HK-2 (cell line): Measurements from ENCODE around the gene SORBS1.

ENCODE experiments used
- DNase-seq: peaks from one replicate; pipeline ENCODE4 v3.0.0-alpha.2; 2018; ENCODE audit not compliant: unreplicated experiment

The SORBS1 gene

DNA sequence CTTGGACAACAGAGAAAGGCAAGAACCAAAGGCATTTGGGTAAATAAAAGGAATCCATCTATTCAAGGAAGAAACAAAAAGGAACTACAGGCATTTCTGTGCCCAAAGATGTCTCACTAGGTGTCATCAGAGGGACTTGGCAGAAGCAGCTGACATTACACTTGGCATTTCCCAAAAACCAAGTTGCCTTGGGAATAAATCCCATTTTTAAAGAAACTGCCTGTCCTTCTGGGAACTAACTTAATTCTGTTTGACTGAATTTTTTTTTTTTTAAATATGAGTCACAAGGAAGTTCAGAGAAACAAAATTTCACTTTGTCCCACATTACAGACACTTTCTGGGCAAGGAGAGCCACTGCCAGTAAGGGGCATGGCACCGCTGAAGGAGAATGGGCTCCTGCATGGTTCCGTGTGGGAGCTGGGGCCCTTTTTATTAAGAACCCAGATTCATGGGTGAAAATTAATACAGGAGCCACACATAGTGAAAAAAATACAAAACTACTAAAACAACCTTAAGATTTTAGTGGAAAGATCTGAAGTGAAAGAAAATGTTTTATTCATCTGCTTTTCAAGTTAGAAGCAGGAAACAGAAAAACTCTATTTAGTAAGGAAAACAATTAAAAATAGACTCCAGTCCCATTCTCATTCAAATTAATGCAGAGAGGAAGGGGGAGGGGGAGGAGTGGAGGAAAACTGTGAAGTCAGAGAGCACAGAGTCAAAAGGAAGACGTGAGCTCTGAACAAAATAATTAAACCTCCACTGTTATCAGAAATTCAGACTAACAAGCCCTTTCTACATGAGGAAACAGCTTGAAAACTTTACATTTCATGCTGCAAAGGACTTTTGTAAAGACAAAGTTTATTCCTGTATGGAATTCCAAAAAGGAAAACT is 151.9 kb downstream of the SORBS1 start:
- no peak for DNase-seq

DNA sequence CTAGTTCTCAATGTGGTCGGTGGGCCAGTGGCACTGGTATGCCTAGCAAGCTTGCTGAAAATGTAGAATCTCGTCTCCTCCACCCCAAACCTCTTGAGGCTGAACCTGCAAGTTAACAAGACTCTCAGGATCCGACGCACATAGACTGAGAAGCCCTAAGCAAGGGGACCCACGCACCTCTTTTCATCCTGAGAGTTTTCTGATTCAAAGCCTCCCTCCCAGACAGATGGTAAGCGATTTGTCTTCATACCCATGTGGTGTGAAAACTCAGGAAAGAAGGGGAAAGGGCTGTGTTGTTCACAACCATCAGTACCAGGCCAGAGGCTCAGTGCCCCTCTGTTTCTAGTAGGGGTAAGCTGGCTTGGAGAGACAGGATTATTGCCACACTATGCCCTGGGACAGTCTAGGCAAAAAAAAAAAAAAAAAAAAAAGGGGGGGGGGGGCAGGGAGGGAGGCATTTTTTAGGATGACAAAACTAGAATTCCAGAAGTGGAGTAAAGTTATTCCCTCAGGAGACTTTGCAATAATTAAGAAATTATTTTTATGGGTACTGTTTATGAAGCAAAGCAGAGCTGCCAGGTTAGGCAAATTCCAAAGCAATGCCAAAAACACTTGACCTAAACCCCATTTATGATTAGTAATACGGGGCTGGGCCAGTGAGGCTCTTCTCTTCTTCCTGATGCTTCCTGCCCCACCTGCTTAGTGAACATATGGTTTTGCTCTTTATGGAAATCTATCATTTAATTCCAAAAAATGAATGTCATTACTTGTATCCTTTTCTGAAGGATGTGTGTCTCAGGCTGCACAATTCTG is 152.8 kb downstream of the SORBS1 start:
- DNase-seq: no peak

DNA sequence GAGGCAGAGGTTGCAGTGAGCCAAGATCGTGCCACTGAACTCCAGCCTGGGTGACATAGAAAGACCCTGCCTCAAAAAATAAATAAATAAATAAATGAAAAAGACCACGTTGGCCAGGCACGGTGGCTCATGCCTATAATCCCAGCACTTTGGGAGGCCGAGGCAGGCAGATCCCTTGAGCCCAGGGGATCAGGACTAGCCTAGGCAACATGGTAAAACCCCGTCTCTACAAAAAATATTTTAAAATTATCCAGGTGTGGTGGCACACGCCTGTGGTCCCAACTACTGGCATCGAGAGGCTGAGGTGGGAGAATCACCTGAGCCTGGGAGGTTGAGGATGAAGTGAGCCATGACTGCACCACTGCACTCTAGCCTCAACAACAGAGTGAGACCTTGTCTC is 153.6 kb downstream of the SORBS1 start:
- DNase-seq: no peak

GRCh38 chr10:95406651-95407280 is 154.4 kb downstream of the SORBS1 start:
- no peak for DNase-seq

DNA sequence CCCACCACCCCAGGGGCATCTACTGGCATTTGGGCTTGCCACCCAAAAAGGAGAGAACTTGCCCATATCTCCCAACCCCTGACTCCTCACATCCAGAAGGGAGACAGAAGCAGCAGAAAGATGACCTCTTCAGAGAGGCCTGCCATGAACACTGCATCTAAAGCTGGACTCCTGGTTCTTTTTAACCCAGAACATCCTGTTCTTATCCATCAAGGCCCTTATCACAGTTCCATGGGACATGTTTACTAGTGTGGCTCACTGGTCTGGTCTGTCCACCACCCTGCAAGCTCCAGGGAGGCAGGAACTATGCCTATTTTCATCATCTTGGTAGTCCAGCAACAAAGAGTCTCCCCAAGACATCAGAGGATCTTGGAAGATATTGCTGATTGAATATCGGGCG is 155.5 kb downstream of the SORBS1 start:
- DNase-seq: no peak

GRCh38 chr10:95404864-95405263 is 156.3 kb downstream of the SORBS1 start:
- no peak for DNase-seq

GRCh38 chr10:95404462-95404858 is 156.7 kb downstream of the SORBS1 start:
- DNase-seq: no peak

DNA sequence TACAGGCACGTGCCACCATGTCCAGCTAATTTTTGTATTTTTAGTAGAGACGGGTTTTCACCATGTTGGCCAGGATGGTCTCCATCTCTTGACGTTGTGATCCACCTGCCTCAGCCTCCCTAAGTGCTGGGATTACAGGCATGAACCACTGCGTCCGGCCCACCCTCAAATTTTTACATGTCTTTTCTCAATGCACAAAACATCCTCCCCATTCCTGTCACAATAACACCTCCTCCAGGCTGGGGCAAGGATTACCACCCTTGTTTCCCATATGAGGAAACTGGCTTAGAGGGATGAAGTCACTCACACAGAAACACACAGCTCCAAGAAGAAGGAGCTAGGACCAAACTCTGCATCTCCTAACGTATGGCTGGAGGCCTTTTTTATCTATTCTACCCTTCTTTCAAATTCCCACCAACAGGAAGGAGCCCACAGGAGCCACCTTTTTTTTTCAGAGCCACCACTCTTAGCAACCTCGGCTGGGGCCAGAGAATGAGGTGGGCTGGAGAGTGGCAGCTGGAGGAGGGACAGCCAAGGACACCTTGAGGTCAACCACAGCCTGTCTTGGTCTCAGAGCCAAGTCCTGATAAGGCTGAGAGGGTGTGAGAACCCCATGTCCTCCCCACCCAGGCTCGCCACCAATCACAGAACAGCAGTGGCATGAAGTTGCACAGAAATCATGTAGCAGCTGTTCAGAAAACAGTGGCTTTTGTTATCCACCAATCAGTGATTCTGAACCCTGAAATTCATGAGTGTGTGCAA is 157.3 kb downstream of the SORBS1 start:
- no peak for DNase-seq

DNA sequence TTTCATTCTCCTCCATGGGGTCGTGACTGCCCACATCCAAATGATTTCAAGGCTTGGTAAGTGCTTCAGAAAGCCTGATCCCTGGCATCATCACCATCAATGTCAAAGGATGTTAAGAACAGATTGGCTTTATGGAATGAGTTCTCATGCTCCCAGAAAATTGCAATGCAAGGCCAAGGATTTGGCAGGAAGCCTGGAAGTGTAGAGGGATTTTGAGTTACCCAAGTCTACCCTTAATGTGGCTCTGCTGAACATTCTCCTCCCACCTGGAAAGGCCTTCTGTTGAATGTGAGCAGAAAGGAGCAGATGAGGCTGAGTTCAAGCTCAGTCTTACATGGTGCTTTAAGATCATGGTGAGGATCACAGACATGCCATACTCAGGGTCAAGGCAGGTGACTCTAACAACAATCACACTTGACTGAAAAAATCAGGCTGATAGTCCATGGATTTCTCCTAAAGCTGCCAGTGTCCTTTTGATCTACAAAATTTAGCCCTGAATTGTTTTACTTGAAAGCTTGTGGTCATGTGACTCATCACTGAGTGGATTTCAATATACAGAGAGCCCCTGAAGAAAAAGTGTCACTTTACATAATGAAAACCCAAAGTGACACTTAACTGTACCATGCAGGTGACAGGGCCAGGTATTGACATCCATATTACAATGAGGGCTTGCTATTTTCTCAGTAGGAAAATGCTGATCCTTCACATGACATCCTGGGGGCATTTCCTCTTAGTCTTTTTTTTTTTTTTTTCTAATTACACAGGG is 159.3 kb downstream of the SORBS1 start:
- no peak for DNase-seq

- DNase-seq: no peak
Observed at GRCh38 chr10:95400787-95401186, 160.4 kb downstream of the SORBS1 start.

- DNase-seq: no peak
Observed at GRCh38 chr10:95399183-95399582, 162.0 kb downstream of the SORBS1 start.

GRCh38 chr10:95397747-95398146 is 163.4 kb downstream of the SORBS1 start:
- DNase-seq: no peak

DNA sequence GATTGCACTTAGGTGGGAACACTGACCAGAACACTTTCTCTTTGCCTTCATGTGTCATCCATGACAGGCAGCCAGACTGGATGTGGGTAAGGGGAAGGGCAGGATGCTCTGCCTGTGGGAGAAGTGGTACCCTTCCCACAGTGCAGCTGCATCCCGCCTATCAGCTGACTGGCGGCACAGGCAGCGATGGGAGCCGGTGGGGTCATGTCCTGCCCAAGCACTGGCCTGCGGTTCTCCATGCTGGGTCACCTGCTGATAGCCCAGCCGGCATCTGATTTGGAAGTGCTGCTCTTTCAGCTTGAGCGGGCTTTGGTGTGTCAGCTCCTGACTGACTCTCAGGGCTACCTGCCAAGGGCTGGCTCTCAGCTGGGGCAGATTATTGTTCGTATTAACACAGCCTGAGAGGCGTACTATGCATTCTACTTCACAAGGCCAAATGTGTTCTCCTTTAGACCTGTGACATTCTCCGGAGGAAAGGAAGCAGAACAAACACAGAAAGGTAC is 165.2 kb downstream of the SORBS1 start:
- peak; percentile 33 for DNase-seq

DNA sequence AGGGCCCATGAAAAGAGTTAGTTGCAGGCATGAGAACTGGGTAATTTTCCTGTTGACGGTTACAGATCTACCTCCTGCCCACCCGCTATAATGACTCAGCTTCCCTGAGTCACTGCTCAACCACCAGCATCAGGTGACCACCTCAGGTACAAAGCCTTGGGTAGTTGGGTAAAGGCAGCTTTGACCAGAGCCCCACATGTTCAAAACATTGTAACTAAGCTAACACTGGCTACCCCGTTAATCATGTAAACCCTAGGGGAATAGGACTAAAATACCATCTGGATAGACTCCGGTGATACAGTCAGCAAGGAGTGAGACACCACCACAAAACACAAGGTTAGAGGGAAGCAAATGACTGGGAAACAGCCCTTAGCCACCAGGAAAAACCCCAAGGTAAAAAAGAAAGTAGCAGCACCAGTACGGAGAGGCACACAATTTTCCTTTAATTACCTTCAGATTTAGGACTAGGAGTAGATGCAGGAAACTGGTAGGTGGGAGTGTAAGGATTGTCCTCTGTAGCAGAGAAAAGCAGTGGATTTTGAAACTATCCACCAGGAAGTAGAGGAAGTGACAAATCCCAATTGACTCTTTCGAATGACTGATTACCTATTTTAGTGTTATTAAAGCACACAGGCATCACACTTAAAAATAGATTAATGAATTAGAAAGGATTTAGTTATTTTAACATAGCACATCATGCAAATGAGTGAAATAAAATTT is 166.8 kb downstream of the SORBS1 start:
- peak; percentile 66 for DNase-seq

- DNase-seq: no peak
Observed at GRCh38 chr10:95392681-95393164, 168.4 kb downstream of the SORBS1 start.

- DNase-seq: no peak
Observed at GRCh38 chr10:95392217-95392584, 169.0 kb downstream of the SORBS1 start.

- peak; percentile 24 for DNase-seq
Observed at GRCh38 chr10:95391581-95392216, 169.5 kb downstream of the SORBS1 start.

DNA sequence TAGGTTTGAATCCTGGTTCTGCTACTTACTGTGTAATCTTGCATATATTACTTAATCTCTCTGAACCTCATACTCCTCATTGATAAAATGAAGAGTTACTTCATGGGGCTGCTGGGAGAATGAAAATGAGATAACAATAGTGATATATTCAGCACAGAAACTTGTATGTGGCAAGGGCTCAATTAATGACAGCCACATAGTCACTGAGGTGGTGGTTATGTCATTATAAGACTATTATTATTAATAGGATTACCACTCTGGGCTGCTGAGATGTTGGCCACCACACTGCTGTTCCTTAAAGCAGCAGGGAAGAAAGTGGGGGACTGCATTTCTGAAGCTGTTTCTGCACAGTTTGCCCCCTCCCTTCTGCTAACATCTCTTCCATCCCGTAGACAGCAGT is 170.0 kb downstream of the SORBS1 start:
- DNase-seq: no peak

DNA sequence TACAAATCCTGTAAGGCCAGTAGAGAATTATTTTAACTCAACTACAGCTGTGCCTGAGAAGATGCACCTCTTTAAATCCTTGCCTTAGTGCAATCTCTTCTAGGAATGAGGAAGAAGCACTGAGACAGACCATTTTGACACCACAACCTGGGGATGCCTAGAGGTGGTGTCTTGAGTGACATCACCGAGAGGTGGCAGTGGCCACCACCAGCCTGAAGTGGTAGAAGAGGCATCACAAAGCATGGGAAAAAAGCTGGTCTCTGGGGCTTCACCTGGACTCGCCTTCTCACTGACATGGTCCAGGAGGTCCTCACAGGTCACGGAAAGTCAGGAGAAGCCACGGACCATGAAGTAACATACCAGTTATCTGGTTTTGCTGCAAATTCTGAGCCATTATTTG is 171.2 kb downstream of the SORBS1 start:
- DNase-seq: no peak
